Effector memory CD4-positive, alpha-beta T cell (primary cell): ENCODE data around the gene LARP7.
A peak's percentile ranks its signal among the peaks of the same experiment; 100 is the strongest.
"Not testable (repeated sequence)": the region's sequence is repeated elsewhere in the genome, so short reads cannot be mapped to it uniquely, and the experiment has no call there.

Source experiments
- DNase-seq, 3 donors: peaks; one replicate each; pipeline ENCODE4 v3.0.0-alpha.2; 2020
- H3K27ac ChIP-seq: 2 replicates; pipeline ENCODE4 v1.7.0; 2013; ENCODE audit warnings: mild to moderate bottlenecking, low read length, moderate library complexity; ENCODE audit not compliant: insufficient read depth, poor library complexity, severe bottlenecking
- H3K27me3 ChIP-seq: replicated peaks from 2 replicates; pipeline ENCODE4 v1.7.0; 2013; ENCODE audit warnings: mild to moderate bottlenecking, low read length; ENCODE audit not compliant: insufficient read depth, control insufficient read depth, poor library complexity, severe bottlenecking
- H3K36me3 ChIP-seq: 2 replicates; pipeline ENCODE4 v1.7.0; 2013; ENCODE audit warnings: mild to moderate bottlenecking, low read length, moderate library complexity; ENCODE audit not compliant: control insufficient read depth, insufficient read depth
- H3K4me1 ChIP-seq: 2 replicates; pipeline ENCODE4 v1.7.0; 2013; ENCODE audit warnings: low read length, mild to moderate bottlenecking; ENCODE audit not compliant: control insufficient read depth, insufficient read depth, poor library complexity, severe bottlenecking
- H3K4me3 ChIP-seq: 2 replicates; pipeline ENCODE4 v1.7.0; 2013; ENCODE audit warnings: low read length, low read depth, mild to moderate bottlenecking; ENCODE audit not compliant: insufficient read depth, poor library complexity, severe bottlenecking
- H3K9me3 ChIP-seq: 2 replicates; pipeline ENCODE4 v1.7.0; 2013; ENCODE audit warnings: mild to moderate bottlenecking, low read length, moderate library complexity; ENCODE audit not compliant: control insufficient read depth
- total RNA-seq, 3 donors: gene quantifications; one replicate each; lab custom pipeline; 2026; lab: John Stamatoyannopoulos, UW

Gene LARP7
- 42.5 to 52.7 (median 48.7) reads per million in 3 donors for total RNA-seq

DNA sequence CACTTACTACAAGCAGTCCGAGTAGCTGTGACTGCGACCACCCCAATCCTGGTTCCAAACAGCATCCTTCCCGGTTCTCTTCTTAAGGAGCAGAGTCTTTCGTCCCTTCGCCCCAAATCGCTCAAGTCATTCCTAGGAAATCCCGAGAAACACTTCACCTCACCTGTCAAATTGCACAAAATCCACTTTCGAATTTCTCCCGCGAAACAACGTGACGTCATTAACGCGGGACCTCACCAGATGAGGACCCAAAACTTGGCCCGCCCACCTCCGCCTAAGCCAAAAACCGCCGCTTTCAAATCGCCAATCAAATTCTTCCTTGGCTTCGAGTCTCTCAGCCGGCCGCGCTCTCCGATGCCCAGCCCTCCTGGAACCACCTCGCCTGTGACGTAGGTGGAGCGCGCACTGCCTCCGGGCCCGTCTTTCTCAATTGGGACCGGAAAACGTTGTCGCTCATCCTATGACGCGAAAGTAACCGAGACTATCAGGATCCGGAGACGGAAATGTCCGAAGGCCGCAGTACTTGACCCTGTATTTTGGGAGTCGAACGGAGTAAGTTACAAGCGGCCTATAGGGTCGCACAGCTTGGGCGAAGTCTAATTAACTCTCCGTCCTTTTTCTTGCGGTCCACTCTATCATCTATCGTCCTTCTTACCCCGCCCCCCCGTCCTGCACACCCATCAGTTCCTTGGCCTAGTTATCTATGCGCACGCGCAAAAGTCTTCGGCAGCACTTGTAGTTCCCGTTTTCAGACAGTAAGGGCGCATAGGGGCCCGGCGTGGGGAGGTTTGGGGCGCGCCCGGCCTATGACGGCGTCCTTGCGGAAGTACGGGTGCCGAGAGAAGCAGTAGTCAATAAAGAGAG, at the start of gene LARP7, which contains the start of gene ZGRF1:
TSS of gene LARP7 (plus strand) at position 456 of the 864 bp plus-strand sequence. CDS start 7,527 bp downstream, outside the sequence.
TSS of gene ZGRF1 (minus strand) at position 222 of the 864 bp plus-strand sequence. CDS start 3,733 bp downstream, outside the sequence.
- H3K4me1 ChIP-seq: peaks cover 3% of the 10 kb centered on the region
- peak within 1 kb of the TSS; percentile 96 for H3K27ac ChIP-seq
- peak; percentile 97 to 98 (median 98) for DNase-seq
- peak within 1 kb of the TSS; percentile 67 for H3K4me3 ChIP-seq
- H3K27me3 ChIP-seq: no peaks in the 10 kb centered on the region
- no peaks in the 10 kb centered on the region for H3K36me3 ChIP-seq
- no peaks in the 10 kb centered on the region for H3K9me3 ChIP-seq

DNA sequence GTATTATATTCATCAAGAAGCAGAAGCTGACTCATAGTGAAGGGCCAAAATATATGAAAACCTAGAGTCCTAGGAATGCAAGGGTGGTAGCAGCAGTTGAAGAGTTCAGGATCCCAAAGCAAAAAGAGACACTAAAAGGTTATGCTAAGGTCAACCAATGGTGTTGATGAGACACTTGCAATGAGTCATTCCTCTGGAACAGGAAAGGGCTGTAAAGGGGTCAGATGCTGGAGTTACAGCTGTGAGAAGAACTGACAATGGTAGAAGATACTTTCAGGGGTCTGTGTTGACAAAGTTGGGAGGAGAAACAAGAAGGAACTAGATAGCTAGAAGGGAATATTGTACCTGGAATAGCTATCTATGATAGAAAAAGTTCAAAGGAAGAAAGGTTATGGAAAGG, 47.7 kb upstream of the LARP7 start:
- no peaks in the 10 kb centered on the region for H3K4me1 ChIP-seq
- no peak overlapping the region for H3K27ac ChIP-seq
- no peak overlapping the region for H3K4me3 ChIP-seq
- no peaks in the 10 kb centered on the region for H3K9me3 ChIP-seq
- no peaks in the 10 kb centered on the region for H3K27me3 ChIP-seq
- no peak for DNase-seq
- H3K36me3 ChIP-seq: no peaks in the 10 kb centered on the region

DNA sequence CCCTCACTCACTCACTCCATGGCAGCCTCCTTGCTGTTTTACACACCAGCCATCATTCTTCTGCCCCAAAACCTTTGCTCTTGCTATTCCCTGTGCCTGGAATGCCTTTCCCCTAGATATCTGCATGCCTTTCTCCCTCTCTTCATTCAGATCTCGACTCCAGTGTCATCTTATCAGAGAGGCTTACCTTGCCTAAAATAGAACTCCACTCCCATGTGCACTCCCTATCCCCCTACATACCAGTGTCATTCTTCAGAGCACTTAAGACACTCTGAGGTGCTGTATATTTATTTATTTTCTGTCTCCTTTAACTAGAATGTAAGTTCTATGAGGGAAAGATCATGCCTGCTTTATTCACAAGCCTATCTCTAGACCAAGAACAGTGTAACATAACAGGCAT, 45.4 kb upstream of the LARP7 start:
- H3K27ac ChIP-seq: no peak overlapping the region
- H3K27me3 ChIP-seq: no peaks in the 10 kb centered on the region
- no peaks in the 10 kb centered on the region for H3K9me3 ChIP-seq
- no peaks in the 10 kb centered on the region for H3K36me3 ChIP-seq
- DNase-seq: no peak
- no peaks in the 10 kb centered on the region for H3K4me1 ChIP-seq
- H3K4me3 ChIP-seq: no peak overlapping the region

DNA sequence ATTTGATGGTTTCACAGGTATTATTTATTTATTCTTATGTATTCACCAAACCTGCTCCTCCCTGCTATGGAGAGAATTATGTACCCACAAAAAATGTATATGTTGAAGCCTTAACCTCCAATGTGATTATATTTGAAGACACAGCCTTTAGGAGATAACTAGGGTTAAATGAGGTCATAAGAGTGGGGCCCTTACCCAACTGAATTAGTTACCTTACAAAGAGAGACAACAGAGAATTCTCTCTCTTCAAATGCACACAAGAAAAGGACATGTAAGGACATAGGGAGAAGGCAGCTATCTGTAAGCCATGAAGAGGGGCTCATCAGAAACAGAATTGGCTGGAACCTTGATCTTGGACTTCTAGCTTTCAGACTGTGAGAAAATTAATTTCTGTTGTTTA, 44.2 kb upstream of the LARP7 start:
- no peaks in the 10 kb centered on the region for H3K4me1 ChIP-seq
- H3K36me3 ChIP-seq: no peaks in the 10 kb centered on the region
- H3K27me3 ChIP-seq: no peaks in the 10 kb centered on the region
- no peak overlapping the region for H3K27ac ChIP-seq
- no peaks in the 10 kb centered on the region for H3K9me3 ChIP-seq
- DNase-seq: no peak
- no peak overlapping the region for H3K4me3 ChIP-seq

DNA sequence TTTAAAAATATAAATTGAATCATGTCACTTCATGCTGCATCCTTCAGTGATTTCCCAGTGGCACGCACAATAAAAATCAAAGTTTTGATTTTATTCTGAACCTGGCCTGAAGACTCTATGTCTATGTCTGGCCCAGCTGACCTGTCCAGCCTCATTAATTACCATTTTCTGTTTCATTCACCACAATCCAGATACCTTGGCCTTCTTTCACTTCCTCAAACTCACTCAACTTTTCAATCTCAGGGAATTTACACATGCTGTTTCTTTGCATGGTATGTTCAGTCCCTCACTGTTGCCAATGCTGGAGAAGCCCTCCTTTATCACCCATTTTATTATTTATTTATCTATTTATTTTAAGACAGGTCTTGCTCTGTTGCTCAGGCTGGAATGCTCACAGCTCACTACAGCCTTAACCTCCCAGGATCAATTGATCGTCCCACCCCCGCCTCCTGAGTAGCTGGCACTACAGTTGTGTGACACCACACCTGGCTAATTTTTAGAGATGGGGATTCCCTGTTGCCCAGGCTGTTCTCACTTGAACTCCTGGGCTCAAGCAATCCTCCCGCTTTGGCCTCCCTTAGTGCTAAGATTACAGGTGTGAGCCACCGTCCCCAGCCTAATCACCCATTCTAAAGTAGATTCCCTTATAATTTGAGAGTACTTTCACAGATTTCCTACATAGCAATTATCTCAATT, 43.4 kb upstream of the LARP7 start:
- Histone ChIP-seq H3K27me3 (no peaks in the 10 kb centered on the region), H3K4me3 (no peak overlapping the region), H3K36me3 (no peaks in the 10 kb centered on the region), H3K27ac (no peak overlapping the region), H3K4me1 (no peaks in the 10 kb centered on the region), H3K9me3 (no peaks in the 10 kb centered on the region)
- DNase-seq: no peak

DNA sequence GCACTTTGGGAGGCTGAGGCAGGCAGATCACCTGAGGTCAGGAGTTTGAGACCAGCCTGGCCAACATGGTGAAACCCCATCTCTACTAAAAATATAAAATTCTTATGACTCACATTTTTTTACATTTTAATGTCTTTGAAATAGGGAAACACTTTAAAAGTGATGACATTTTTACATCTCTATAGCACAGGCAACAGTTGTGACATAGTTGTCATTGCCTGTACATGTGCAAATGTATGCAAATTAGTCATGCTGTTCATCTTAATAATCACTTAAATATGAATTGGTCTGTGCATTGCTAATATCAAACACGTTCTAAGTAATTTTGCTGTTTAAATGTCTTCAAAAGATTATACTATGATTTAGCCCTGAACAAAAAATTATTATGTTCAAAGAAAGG, 42.0 kb upstream of the LARP7 start:
- DNase-seq: no peak
- H3K4me1 ChIP-seq: no peaks in the 10 kb centered on the region
- H3K27ac ChIP-seq: no peak overlapping the region
- no peaks in the 10 kb centered on the region for H3K27me3 ChIP-seq
- no peak overlapping the region for H3K4me3 ChIP-seq
- H3K9me3 ChIP-seq: no peaks in the 10 kb centered on the region
- H3K36me3 ChIP-seq: no peaks in the 10 kb centered on the region

DNA sequence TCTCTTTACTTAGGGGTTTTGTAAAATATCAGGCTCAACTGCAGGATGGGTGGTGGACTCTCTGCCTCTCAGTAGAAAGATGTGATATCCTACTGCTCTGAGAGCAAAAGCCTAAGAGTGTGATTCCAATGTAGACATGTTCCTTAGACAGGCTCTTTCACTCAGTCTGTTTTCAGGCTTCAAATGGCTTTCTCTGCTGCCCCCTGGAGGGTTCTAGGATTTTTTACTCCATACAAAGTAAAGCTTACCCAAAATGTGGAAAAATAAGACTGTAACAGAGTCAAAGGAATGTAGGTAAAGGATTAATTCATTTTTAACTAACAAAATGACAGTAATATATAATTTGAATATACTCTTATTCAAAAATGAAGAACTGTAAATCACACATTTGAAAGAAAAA, 32.4 kb upstream of the LARP7 start:
- no peaks in the 10 kb centered on the region for H3K27me3 ChIP-seq
- no peak overlapping the region for H3K27ac ChIP-seq
- H3K9me3 ChIP-seq: no peaks in the 10 kb centered on the region
- H3K4me3 ChIP-seq: no peak overlapping the region
- H3K4me1 ChIP-seq: no peaks in the 10 kb centered on the region
- DNase-seq: peak in 1 of 3 donors; percentile 19
- H3K36me3 ChIP-seq: no peaks in the 10 kb centered on the region

DNA sequence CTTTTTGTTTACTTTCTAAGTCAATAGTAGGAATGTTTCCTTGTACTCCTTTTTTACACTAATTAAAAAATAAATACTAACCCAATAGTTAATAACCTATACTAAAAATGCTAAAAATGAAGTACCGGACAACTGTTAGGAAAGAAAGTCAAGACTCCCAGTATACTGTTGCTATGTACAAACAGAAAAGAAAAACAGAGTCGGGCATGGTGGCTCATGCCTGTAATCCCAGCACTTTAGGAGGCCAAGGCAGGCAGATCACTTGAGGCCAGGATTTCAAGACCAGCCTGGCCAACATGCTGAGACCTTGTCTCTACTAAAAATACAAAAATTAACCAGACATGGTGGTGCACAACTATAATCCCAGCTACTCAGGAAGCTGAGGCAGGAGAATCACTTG, 24.1 kb upstream of the LARP7 start:
- not testable (repeated sequence) for H3K4me3 ChIP-seq, H3K27ac ChIP-seq, H3K9me3 ChIP-seq, H3K4me1 ChIP-seq, DNase-seq, H3K27me3 ChIP-seq, H3K36me3 ChIP-seq

DNA sequence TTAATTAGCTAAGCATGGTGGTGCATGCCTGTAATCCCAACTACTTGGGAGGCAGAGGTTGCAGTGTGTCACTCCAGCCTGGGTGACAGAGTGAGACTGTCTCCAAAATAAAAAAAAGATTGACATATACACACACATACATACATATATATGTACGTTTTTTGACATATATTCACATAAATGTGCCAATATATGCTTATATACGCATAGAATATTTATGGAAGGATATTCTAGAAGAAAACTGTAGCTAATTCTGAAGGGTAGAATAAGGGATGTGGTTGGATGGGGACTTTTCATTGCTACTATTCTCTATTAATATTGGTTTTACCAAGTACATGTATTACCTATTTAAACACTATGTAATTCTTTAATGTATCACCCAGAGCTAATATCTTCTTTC, 20.0 kb upstream of the LARP7 start:
- H3K36me3 ChIP-seq: no peaks in the 10 kb centered on the region
- no peaks in the 10 kb centered on the region for H3K4me1 ChIP-seq
- H3K4me3 ChIP-seq: no peak overlapping the region
- no peaks in the 10 kb centered on the region for H3K9me3 ChIP-seq
- DNase-seq: no peak
- H3K27ac ChIP-seq: no peak overlapping the region
- H3K27me3 ChIP-seq: no peaks in the 10 kb centered on the region

DNA sequence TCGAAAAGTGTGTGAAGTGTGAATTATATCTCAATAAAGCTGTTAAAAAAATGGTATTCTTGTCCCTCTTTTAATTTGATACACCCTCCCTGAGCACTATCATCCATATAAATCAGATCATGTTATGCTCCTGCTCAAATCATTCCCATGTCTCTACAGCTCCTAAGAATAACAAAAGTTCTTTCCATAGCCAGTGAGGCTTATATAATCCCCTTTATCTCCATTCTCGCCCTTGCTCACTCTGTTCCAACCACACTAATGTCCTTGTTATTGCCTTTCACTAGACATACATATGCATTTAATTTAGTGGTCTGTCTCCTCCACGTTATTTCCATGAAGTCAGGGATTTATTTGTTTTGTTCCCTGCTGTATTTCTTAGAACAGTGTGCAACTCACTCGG, 10.7 kb upstream of the LARP7 start:
- no peaks in the 10 kb centered on the region for H3K9me3 ChIP-seq
- peaks cover 4% of the 10 kb centered on the region for H3K36me3 ChIP-seq
- no peak for DNase-seq
- no peak overlapping the region for H3K4me3 ChIP-seq
- no peak overlapping the region for H3K27ac ChIP-seq
- no peaks in the 10 kb centered on the region for H3K4me1 ChIP-seq
- H3K27me3 ChIP-seq: no peaks in the 10 kb centered on the region
